Neural cell (in vitro differentiated cells): ENCODE data around the gene ST6GALNAC5. TPM values are rescaled to one million over a fixed set of nuclear protein-coding genes. Genes with fewer than 3 reads are reported as not detected.

Experiments
- H2AFZ ChIP-seq: fragments of 200-600, 300-800 bp; sonication (generic), shearing (Covaris generic); 2 replicates; pipeline ENCODE4 v1.6.0; 2014; ENCODE audit warnings: low read depth, mild to moderate bottlenecking, antibody characterized with exemption, low read length, moderate library complexity
- H3F3A ChIP-seq: fragments of 200-600 bp; shearing (Covaris generic); 2 replicates; pipeline ENCODE4 v1.6.1; 2016; ENCODE audit warnings: mild to moderate bottlenecking, moderate library complexity, mixed read lengths, antibody characterized with exemption, low read length; ENCODE audit not compliant: insufficient read depth, poor library complexity, severe bottlenecking
- H3K27ac ChIP-seq: fragments of 200-600, 300-800 bp; sonication (generic), shearing (Covaris generic); 2 replicates; pipeline ENCODE4 v1.5.1; 2014; ENCODE audit warnings: mild to moderate bottlenecking, low read length, moderate library complexity
- H3K27me3 ChIP-seq: fragments of 300-800, 200-600 bp; sonication (generic), shearing (Covaris generic); 2 replicates; pipeline ENCODE4 v1.6.0; 2014; ENCODE audit warnings: mild to moderate bottlenecking, low read depth, low read length, moderate library complexity; ENCODE audit not compliant: insufficient read depth
- H3K36me3 ChIP-seq: fragments of 300-800, 200-600 bp; sonication (generic), shearing (Covaris generic); 2 replicates; pipeline ENCODE4 v1.5.1; 2014; ENCODE audit warnings: mild to moderate bottlenecking, antibody characterized with exemption, low read length, moderate library complexity; ENCODE audit not compliant: insufficient read depth
- H3K4me2 ChIP-seq: fragments of 300-800, 200-600 bp; sonication (generic), shearing (Covaris generic); 2 replicates; pipeline ENCODE4 v1.6.0; 2014; ENCODE audit warnings: mild to moderate bottlenecking, low read length
- H3K4me3 ChIP-seq: fragments of 300-800, 200-600 bp; sonication (generic), shearing (Covaris generic); 2 replicates; pipeline ENCODE4 v1.5.1; 2014; ENCODE audit warnings: mild to moderate bottlenecking, low read length, moderate library complexity
- H3K79me2 ChIP-seq: fragments of 200-600 bp; shearing (Covaris generic); replicated peaks from 2 replicates; pipeline ENCODE4 v1.6.0; 2014; ENCODE audit warnings: mild to moderate bottlenecking, low read length, moderate library complexity; ENCODE audit not compliant: insufficient read depth
- H3K9ac ChIP-seq: fragments of 300-800, 200-600 bp; sonication (generic), shearing (Covaris generic); 2 replicates; pipeline ENCODE4 v1.6.1; 2016; ENCODE audit warnings: mild to moderate bottlenecking, low read length, mixed read lengths
- H3K9me2 ChIP-seq: fragments of 200-600 bp; shearing (Covaris generic); 2 replicates; pipeline ENCODE4 v1.6.1; 2016; ENCODE audit warnings: mild to moderate bottlenecking, low read length, mixed read lengths; ENCODE audit not compliant: insufficient read depth
- H3K9me3 ChIP-seq: fragments of 200-600, 300-800 bp; sonication (generic), shearing (Covaris generic); 2 replicates; pipeline ENCODE4 v1.6.1; 2016; ENCODE audit warnings: mild to moderate bottlenecking, mixed run types, low read length, moderate library complexity, mixed read lengths
- H4K20me1 ChIP-seq: fragments of 200-600 bp; shearing (Covaris generic); 2 replicates; pipeline ENCODE4 v1.6.1; 2016; ENCODE audit warnings: mild to moderate bottlenecking, mixed run types; ENCODE audit not compliant: insufficient read depth
- EP300 ChIP-seq: fragments of 450-650 bp; conservative IDR thresholded peaks from 2 replicates; pipeline ENCODE4 v1.6.1; 2014; ENCODE audit warnings: antibody characterized with exemption, mild to moderate bottlenecking, moderate library complexity; ENCODE audit not compliant: poor library complexity, severe bottlenecking
- EZH2 ChIP-seq: fragments of 200-600, 300-800 bp; shearing (Covaris generic), sonication (generic); IDR thresholded peaks from 2 replicates; pipeline ENCODE4 v1.6.1; 2014; ENCODE audit warnings: antibody characterized with exemption, low read length, borderline replicate concordance, mild to moderate bottlenecking; ENCODE audit not compliant: insufficient read depth, poor library complexity, severe bottlenecking
- MXI1 ChIP-seq: fragments of 450-650 bp; conservative IDR thresholded peaks from 2 replicates; pipeline ENCODE4 v1.6.1; 2014; ENCODE audit warnings: antibody characterized with exemption, mild to moderate bottlenecking; ENCODE audit not compliant: poor library complexity, severe bottlenecking
- POLR2AphosphoS5 ChIP-seq: IDR thresholded peaks from 2 replicates; pipeline ENCODE4 v1.6.1; 2012
- RAD21 ChIP-seq: fragments of 450-650 bp; conservative IDR thresholded peaks from 2 replicates; pipeline ENCODE4 v1.6.1; 2014; ENCODE audit warnings: antibody characterized with exemption, mild to moderate bottlenecking, moderate library complexity
- SMC3 ChIP-seq: fragments of 450-650 bp; conservative IDR thresholded peaks from 2 replicates; pipeline ENCODE4 v1.6.1; 2014; ENCODE audit warnings: antibody characterized with exemption, mild to moderate bottlenecking, moderate library complexity; ENCODE audit not compliant: poor library complexity
- TAF1 ChIP-seq: IDR thresholded peaks from 2 replicates; pipeline ENCODE4 v1.6.1; 2012; ENCODE audit warnings: low read depth
- polyA plus RNA-seq: library from polyadenylated mRNA; depleted of rRNA; stranded (reverse); fragments of >200 nt; gene quantifications from 2 replicates; pipeline ENCODE4 v1.2.3, GENCODE V29; 2014
- TF ChIP-seq, protein P1 (sequence below): fragments of 450-650 bp; IDR thresholded peaks from 2 replicates; pipeline ENCODE4 v1.5.1; 2014; ENCODE audit warnings: antibody characterized with exemption, mild to moderate bottlenecking, moderate library complexity; ENCODE audit not compliant: poor library complexity, severe bottlenecking
- TF ChIP-seq, protein P2 (sequence below): IDR thresholded peaks from 2 replicates; pipeline ENCODE4 v1.6.1; 2012; ENCODE audit warnings: borderline replicate concordance

Gene ST6GALNAC5
- polyA plus RNA-seq, 1 donor from 2014 or later = 57.3 TPM

DNA sequence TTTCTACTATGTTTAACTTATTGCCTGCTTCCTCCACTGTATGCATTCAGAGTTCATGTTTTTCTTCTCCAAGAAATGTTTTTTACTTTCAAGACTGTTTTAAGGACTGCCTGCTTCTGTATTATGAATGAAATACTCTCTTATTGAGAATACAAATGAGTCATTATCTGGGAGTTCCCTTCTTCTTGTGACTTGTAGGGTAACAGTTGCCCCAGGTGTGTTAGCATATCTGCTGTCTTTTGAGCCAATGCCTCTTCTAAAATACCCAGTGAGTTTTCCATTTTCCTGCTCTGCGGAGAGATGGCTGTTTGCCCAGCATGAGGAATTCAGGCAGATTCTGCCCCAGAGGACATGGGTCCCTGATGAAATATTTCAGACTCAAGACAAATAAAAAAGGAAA, 34.1 kb upstream of the ST6GALNAC5 start:
- H3K9me3 ChIP-seq = no peaks in the 10 kb centered on the region

DNA sequence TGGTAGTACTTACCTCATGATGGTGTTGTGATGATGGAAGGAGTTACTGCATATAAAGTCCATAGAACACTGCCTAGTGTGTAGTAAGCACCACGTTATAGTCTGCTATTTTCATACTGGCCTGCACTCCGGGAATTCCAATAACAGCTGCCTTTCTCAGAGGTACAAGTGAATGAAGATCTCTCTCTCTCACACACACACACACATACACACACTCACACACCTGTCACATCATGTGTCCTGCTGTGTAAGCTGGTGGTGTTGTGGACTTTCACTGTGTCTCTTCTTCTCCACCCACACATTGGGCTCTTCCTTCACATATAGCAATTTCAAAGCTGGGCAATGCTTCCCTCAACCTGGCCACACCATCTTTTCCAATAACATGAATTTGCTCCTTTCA, 33.4 kb upstream of the ST6GALNAC5 start:
- Histone ChIP-seq H3F3A (no peaks in the 10 kb centered on the region), H3K27me3 (no peaks in the 10 kb centered on the region), H3K79me2 (no peaks in the 10 kb centered on the region), H3K36me3 (no peaks in the 10 kb centered on the region), H4K20me1 (no peaks in the 10 kb centered on the region), H3K27ac (no peak overlapping the region), H3K9me2 (no peaks in the 10 kb centered on the region), H3K4me2 (no peak overlapping the region), H3K9ac (no peak overlapping the region), H3K9me3 (no peaks in the 10 kb centered on the region), H3K4me3 (no peak overlapping the region), H2AFZ (no peak overlapping the region)
- TF ChIP-seq TAF1 = no peak
- TF ChIP-seq RAD21 = no peak
- TF ChIP-seq, protein P1, sequence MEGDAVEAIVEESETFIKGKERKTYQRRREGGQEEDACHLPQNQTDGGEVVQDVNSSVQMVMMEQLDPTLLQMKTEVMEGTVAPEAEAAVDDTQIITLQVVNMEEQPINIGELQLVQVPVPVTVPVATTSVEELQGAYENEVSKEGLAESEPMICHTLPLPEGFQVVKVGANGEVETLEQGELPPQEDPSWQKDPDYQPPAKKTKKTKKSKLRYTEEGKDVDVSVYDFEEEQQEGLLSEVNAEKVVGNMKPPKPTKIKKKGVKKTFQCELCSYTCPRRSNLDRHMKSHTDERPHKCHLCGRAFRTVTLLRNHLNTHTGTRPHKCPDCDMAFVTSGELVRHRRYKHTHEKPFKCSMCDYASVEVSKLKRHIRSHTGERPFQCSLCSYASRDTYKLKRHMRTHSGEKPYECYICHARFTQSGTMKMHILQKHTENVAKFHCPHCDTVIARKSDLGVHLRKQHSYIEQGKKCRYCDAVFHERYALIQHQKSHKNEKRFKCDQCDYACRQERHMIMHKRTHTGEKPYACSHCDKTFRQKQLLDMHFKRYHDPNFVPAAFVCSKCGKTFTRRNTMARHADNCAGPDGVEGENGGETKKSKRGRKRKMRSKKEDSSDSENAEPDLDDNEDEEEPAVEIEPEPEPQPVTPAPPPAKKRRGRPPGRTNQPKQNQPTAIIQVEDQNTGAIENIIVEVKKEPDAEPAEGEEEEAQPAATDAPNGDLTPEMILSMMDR = no peak
- no peak for TF ChIP-seq SMC3
- TF ChIP-seq POLR2AphosphoS5 = no peak
- no peak for TF ChIP-seq MXI1
- TF ChIP-seq EP300 = no peak
- TF ChIP-seq EZH2 = no peak
- TF ChIP-seq, protein P2, sequence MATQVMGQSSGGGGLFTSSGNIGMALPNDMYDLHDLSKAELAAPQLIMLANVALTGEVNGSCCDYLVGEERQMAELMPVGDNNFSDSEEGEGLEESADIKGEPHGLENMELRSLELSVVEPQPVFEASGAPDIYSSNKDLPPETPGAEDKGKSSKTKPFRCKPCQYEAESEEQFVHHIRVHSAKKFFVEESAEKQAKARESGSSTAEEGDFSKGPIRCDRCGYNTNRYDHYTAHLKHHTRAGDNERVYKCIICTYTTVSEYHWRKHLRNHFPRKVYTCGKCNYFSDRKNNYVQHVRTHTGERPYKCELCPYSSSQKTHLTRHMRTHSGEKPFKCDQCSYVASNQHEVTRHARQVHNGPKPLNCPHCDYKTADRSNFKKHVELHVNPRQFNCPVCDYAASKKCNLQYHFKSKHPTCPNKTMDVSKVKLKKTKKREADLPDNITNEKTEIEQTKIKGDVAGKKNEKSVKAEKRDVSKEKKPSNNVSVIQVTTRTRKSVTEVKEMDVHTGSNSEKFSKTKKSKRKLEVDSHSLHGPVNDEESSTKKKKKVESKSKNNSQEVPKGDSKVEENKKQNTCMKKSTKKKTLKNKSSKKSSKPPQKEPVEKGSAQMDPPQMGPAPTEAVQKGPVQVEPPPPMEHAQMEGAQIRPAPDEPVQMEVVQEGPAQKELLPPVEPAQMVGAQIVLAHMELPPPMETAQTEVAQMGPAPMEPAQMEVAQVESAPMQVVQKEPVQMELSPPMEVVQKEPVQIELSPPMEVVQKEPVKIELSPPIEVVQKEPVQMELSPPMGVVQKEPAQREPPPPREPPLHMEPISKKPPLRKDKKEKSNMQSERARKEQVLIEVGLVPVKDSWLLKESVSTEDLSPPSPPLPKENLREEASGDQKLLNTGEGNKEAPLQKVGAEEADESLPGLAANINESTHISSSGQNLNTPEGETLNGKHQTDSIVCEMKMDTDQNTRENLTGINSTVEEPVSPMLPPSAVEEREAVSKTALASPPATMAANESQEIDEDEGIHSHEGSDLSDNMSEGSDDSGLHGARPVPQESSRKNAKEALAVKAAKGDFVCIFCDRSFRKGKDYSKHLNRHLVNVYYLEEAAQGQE = no peak

More for the DNA sequence above, 34.1 kb upstream of the ST6GALNAC5 start:
- H3K9ac ChIP-seq = no peak overlapping the region
- H3F3A ChIP-seq = no peaks in the 10 kb centered on the region
- H3K4me3 ChIP-seq = no peak overlapping the region
- H2AFZ ChIP-seq = no peak overlapping the region
- H3K79me2 ChIP-seq = no peaks in the 10 kb centered on the region
- H3K27me3 ChIP-seq = no peaks in the 10 kb centered on the region
- no peaks in the 10 kb centered on the region for H3K9me2 ChIP-seq
- no peak overlapping the region for H3K4me2 ChIP-seq
- H3K27ac ChIP-seq = no peak overlapping the region
- TF ChIP-seq RAD21 (no peak), EZH2 (no peak), EP300 (no peak), SMC3 (no peak), POLR2AphosphoS5 (no peak), TAF1 (no peak)
- TF ChIP-seq, protein P2 = no peak
- TF ChIP-seq, protein P1 = no peak
- no peaks in the 10 kb centered on the region for H3K36me3 ChIP-seq
- no peaks in the 10 kb centered on the region for H4K20me1 ChIP-seq
